K562 (cell line): ENCODE measurements around the gene MPG. TPM values are rescaled to one million over a fixed set of nuclear protein-coding genes. Genes with fewer than 3 reads are reported as not detected.

ENCODE experiments used
- ATF7 ChIP-seq: fragments of 450-650 bp; IDR thresholded peaks from 2 replicates; pipeline ENCODE4 v1.7.1; 2014; ENCODE audit warnings: mild to moderate bottlenecking, moderate library complexity
- BRF2 ChIP-seq: IDR thresholded peaks from 3 replicates; pipeline ENCODE4 v1.6.1; 2011; ENCODE audit warnings: borderline replicate concordance, mild to moderate bottlenecking; ENCODE audit not compliant: insufficient read length, insufficient read depth
- CEBPG ChIP-seq, 3 experiments: fragments of 200-800 bp in 1 of 3; sonication (Bioruptor generic) in 1 of 3; sonication (generic) in 1 of 3; formaldehyde crosslinking in 1 of 3; IDR thresholded peaks in 2 of 3; conservative IDR thresholded peaks in 1 of 3; 2 replicates each; pipeline versions ENCODE4 v1.6.1 to v1.8.0; 2016 to 2022; ENCODE audit warnings: missing compliant biosample characterization in 2 of 3, missing genetic modification characterization in 2 of 3, mild to moderate bottlenecking in 1 of 3, missing genetic modification reagents in 1 of 3
- PHB ChIP-seq: fragments of 250-450 bp; sonication (Bioruptor Pico); IDR thresholded peaks from 2 replicates; pipeline ENCODE4 v1.5.0; 2021
- PHTF2 ChIP-seq: fragments of 250-450 bp; sonication (Bioruptor Pico); IDR thresholded peaks from 2 replicates; pipeline ENCODE4 v1.5.0; 2021; ENCODE audit warnings: mild to moderate bottlenecking
- POLR2G ChIP-seq: fragments of 200-400 bp; formaldehyde crosslinking; IDR thresholded peaks from 2 replicates; pipeline ENCODE4 v1.6.1; 2017; ENCODE audit warnings: low read depth, mild to moderate bottlenecking, antibody characterized with exemption, low read length, moderate library complexity
- SMARCB1 ChIP-seq: IDR thresholded peaks from 2 replicates; pipeline ENCODE4 v1.6.1; 2011; ENCODE audit warnings: improper control_type of control experiment, low read depth; ENCODE audit not compliant: insufficient read length
- SREBF1 ChIP-seq: fragments of 150-350 bp; IDR thresholded peaks from 2 replicates; pipeline ENCODE4 v1.6.1; 2014; ENCODE audit warnings: antibody characterized with exemption, low read depth, low read length, borderline replicate concordance
- U2AF2 ChIP-seq: fragments of 200-400 bp; formaldehyde crosslinking; optimal IDR thresholded peaks from 2 replicates; pipeline ENCODE3; 2017; ENCODE audit warnings: low read depth, mild to moderate bottlenecking, low read length
- polyA plus RNA-seq, 8 experiments: library from polyadenylated mRNA; depleted of rRNA in 4 of 8; stranded (reverse) in 5 of 8; unstranded in 3 of 8; fragments of >200 nt; fragmentation: Nextera tagmentation in 2 of 8; fragmentation: Illumina TruSeq in 1 of 8; extraction: Ambion mirVana in 2 of 8; extraction: Trizol in 1 of 8; gene quantifications; 2 replicates each; pipeline versions ENCODE4 v1.2.1 to v1.2.3, GENCODE V29; 2011 to 2014; ENCODE audit warnings: inconsistent platforms in 1 of 8, missing spikeins in 1 of 8
- total RNA-seq, 7 experiments: library from RNA; depleted of rRNA in 6 of 7; stranded (reverse); fragments of >200 nt in 6 of 7; fragmentation: Illumina TruSeq in 2 of 7; extraction: Trizol in 2 of 7; gene quantifications; 2 replicates each; pipeline versions ENCODE4 v1.2.1 to v1.2.3, GENCODE V29; 2011 to 2021; ENCODE audit warnings: low replicate concordance in 1 of 7

The MPG gene
- total and polyA plus RNA-seq, 9 of the 15 experiments (the other 6 are each of a cell fraction or from before 2014, with no cell fraction given): 0.42 to 226 (median 36.2) TPM

- TF ChIP-seq POLR2G (peak; percentile 51; the same call in 1 of the 2 replicates), SMARCB1 (no peak), BRF2 (no peak), ATF7 (no peak), CEBPG (CRISPR knock-in tag; IDR thresholded peaks at IDR 0.05) (peak; percentile 46; the same call in 1 of the 2 replicates), CEBPG (tag; conservative IDR thresholded peaks at IDR 0.05 in 1 of 2, IDR thresholded peaks at IDR 0.05 in 1 of 2) (no peak), U2AF2 (no peak), SREBF1 (no peak), PHB (CRISPR knock-in tag) (no peak), PHTF2 (CRISPR knock-in tag) (no peak)
Measured at GRCh38 chr16:38941-39892, 38.8 kb upstream of the MPG start (continued).
